IPS DF 6.9 (cell line): ENCODE measurements around the gene HTR5A.

Experiments used
- DNase-seq: peaks from one replicate; pipeline ENCODE4 v3.0.0-alpha.2; 2013; ENCODE audit warnings: low read depth, low spot score
- H3K27ac ChIP-seq: one replicate; pipeline ENCODE4 v1.5.1; 2013; ENCODE audit warnings: low read length, control low read depth
- H3K27me3 ChIP-seq: 2 replicates; pipeline ENCODE4 v1.6.1; 2013; ENCODE audit warnings: mild to moderate bottlenecking, low read length; ENCODE audit not compliant: control insufficient read depth, insufficient read depth
- H3K36me3 ChIP-seq: 2 replicates; pipeline ENCODE4 v1.6.1; 2013; ENCODE audit warnings: low read length; ENCODE audit not compliant: control insufficient read depth, insufficient read depth
- H3K4me1 ChIP-seq: 2 replicates; pipeline ENCODE4 v1.6.1; 2013; ENCODE audit warnings: low read length; ENCODE audit not compliant: control insufficient read depth, insufficient read depth
- H3K4me3 ChIP-seq: 2 replicates; pipeline ENCODE4 v1.5.1; 2013; ENCODE audit warnings: mild to moderate bottlenecking, low read length
- H3K9me3 ChIP-seq: 2 replicates; pipeline ENCODE4 v1.6.1; 2013; ENCODE audit warnings: low read length, inconsistent platforms; ENCODE audit not compliant: control insufficient read depth, insufficient read depth
- WGBS: extraction: QIAGEN DNeasy Blood & Tissue Kit; methylation state at CpG from one replicate; pipeline ENCODE4 v1.1.7; 2013; ENCODE audit warnings: mixed read lengths, missing lambda C conversion rate; ENCODE audit not compliant: insufficient read length, insufficient coverage; 5-methylcytosine and 5-hydroxymethylcytosine counted together

Gene HTR5A

GRCh38 chr7:155054761-155055160, 15.4 kb upstream of the HTR5A start:
- Histone ChIP-seq H3K9me3 (no peaks in the 10 kb centered on the region), H3K4me3 (no peak overlapping the region), H3K27me3 (no peaks in the 10 kb centered on the region), H3K27ac (no peak overlapping the region), H3K36me3 (no peaks in the 10 kb centered on the region), H3K4me1 (no peaks in the 10 kb centered on the region)
- 100% methylated on average over 1 of the region's 2 CpGs for WGBS
- no peak for DNase-seq

- Histone ChIP-seq H3K4me1 (no peaks in the 10 kb centered on the region), H3K36me3 (no peaks in the 10 kb centered on the region), H3K27ac (no peak overlapping the region), H3K9me3 (no peaks in the 10 kb centered on the region), H3K27me3 (no peaks in the 10 kb centered on the region), H3K4me3 (no peak overlapping the region)
- WGBS, result no CpG with 5 or more reads among the region's 7 CpGs
- DNase-seq, result no peak
These were observed 13.0 kb upstream of the HTR5A start for GRCh38 chr7:155057076-155057475.

- H3K4me1 ChIP-seq, result no peaks in the 10 kb centered on the region
- H3K27ac ChIP-seq, result no peak overlapping the region
- H3K9me3 ChIP-seq, result no peaks in the 10 kb centered on the region
- no peaks in the 10 kb centered on the region for H3K27me3 ChIP-seq
- no peak overlapping the region for H3K4me3 ChIP-seq
- H3K36me3 ChIP-seq, result no peaks in the 10 kb centered on the region
- no peak for DNase-seq
- no CpG with 5 or more reads among the region's 4 CpGs for WGBS
These were observed 11.2 kb upstream of the HTR5A start for GRCh38 chr7:155058896-155059295.

- no peaks in the 10 kb centered on the region for H3K36me3 ChIP-seq
- H3K27me3 ChIP-seq, result no peaks in the 10 kb centered on the region
- H3K9me3 ChIP-seq, result no peaks in the 10 kb centered on the region
- no peak overlapping the region for H3K4me3 ChIP-seq
- no peaks in the 10 kb centered on the region for H3K4me1 ChIP-seq
- H3K27ac ChIP-seq, result no peak overlapping the region
- WGBS, result no CpG with 5 or more reads among the region's 5 CpGs
- DNase-seq, result no peak
These were observed 10.4 kb upstream of the HTR5A start for GRCh38 chr7:155059703-155060102.

GRCh38 chr7:155062411-155062810, 7.7 kb upstream of the HTR5A start:
- DNase-seq, result no peak
- Histone ChIP-seq H3K27ac (no peak overlapping the region), H3K9me3 (no peaks in the 10 kb centered on the region), H3K27me3 (no peaks in the 10 kb centered on the region), H3K4me1 (no peaks in the 10 kb centered on the region), H3K36me3 (no peaks in the 10 kb centered on the region), H3K4me3 (no peak overlapping the region)
- no CpG with 5 or more reads among the region's 5 CpGs for WGBS

- Histone ChIP-seq H3K27ac (no peak overlapping the region), H3K4me1 (no peaks in the 10 kb centered on the region), H3K9me3 (no peaks in the 10 kb centered on the region), H3K36me3 (no peaks in the 10 kb centered on the region), H3K27me3 (no peaks in the 10 kb centered on the region), H3K4me3 (no peak overlapping the region)
- no CpG with 5 or more reads among the region's 4 CpGs for WGBS
- no peak for DNase-seq
These were observed 5.9 kb upstream of the HTR5A start for GRCh38 chr7:155064186-155064585.

- H3K9me3 ChIP-seq, result no peaks in the 10 kb centered on the region
- no peak overlapping the region for H3K4me3 ChIP-seq
- H3K27me3 ChIP-seq, result no peaks in the 10 kb centered on the region
- no CpG with 5 or more reads among the region's 7 CpGs for WGBS
- DNase-seq, result no peak
- no peaks in the 10 kb centered on the region for H3K36me3 ChIP-seq
- no peaks in the 10 kb centered on the region for H3K4me1 ChIP-seq
- H3K27ac ChIP-seq, result no peak overlapping the region
These were observed 3.6 kb upstream of the HTR5A start for GRCh38 chr7:155066417-155066950.

- no CpG with 5 or more reads among the region's 43 CpGs for WGBS
- no peak overlapping the region for H3K4me3 ChIP-seq
- H3K27me3 ChIP-seq, result no peaks in the 10 kb centered on the region
- H3K27ac ChIP-seq, result no peak overlapping the region
- no peaks in the 10 kb centered on the region for H3K9me3 ChIP-seq
- H3K4me1 ChIP-seq, result no peaks in the 10 kb centered on the region
- no peaks in the 10 kb centered on the region for H3K36me3 ChIP-seq
- no peak for DNase-seq
These were observed 1.1 kb downstream of the HTR5A start for GRCh38 chr7:155071121-155071651.

- Histone ChIP-seq H3K27me3 (no peaks in the 10 kb centered on the region), H3K27ac (no peak overlapping the region), H3K36me3 (no peaks in the 10 kb centered on the region), H3K9me3 (no peaks in the 10 kb centered on the region), H3K4me1 (no peaks in the 10 kb centered on the region), H3K4me3 (no peak overlapping the region)
- WGBS, result no CpG with 5 or more reads among the region's 8 CpGs
- DNase-seq, result no peak
These were observed 1.9 kb downstream of the HTR5A start for GRCh38 chr7:155071916-155072571.

- H3K27ac ChIP-seq, result no peak overlapping the region
- no peaks in the 10 kb centered on the region for H3K27me3 ChIP-seq
- H3K4me1 ChIP-seq, result no peaks in the 10 kb centered on the region
- no peak overlapping the region for H3K4me3 ChIP-seq
- no peaks in the 10 kb centered on the region for H3K9me3 ChIP-seq
- no peak for DNase-seq
- H3K36me3 ChIP-seq, result no peaks in the 10 kb centered on the region
These were observed 3.8 kb downstream of the HTR5A start for GRCh38 chr7:155073922-155074321.

GRCh38 chr7:155084021-155084420, 13.9 kb downstream of the HTR5A start:
- Histone ChIP-seq H3K36me3 (no peaks in the 10 kb centered on the region), H3K4me1 (no peaks in the 10 kb centered on the region), H3K27ac (no peak overlapping the region), H3K9me3 (no peaks in the 10 kb centered on the region), H3K27me3 (no peaks in the 10 kb centered on the region), H3K4me3 (no peak overlapping the region)
- no CpG with 5 or more reads among the region's 14 CpGs for WGBS
- DNase-seq, result no peak
